ENCODE results near the gene EPYC. TPM values are rescaled to one million over a fixed set of nuclear protein-coding genes. Genes with fewer than 3 reads are reported as not detected.

EPYC gene
- total RNA-seq, 1 experiment from 2014 or later, result not detected

DNA sequence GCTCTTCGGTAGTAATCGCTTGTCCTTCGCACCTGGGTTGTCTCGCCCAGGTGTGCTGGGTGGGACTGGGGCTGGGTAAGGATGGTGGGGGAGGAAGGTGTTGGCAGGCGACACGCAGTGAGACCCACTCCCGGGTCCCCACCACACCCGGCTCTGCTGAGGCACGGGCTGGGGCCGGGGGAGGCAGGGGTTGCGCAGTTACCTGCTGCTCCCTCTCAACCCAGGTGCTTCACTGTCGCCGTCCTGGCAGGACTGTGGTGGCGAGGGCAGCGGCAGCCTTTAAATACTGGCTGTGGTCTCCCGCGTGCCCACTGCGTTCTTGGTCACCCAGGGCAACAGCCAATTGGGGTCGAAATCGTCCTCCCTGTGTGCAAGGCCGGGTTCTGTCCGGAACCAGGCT is 49.9 kb downstream of the EPYC start, which contains the start of gene CCER1:
Gene CCER1 (minus strand): TSS at position 256 of the 400 bp plus-strand sequence. CDS start 434 bp downstream, outside the sequence.
- ChIA-PET POLR2A (ENCODE audit: unreplicated experiment) (no interaction called here), CTCF (no interaction called here)
- no TSS peak for BruUV-seq (replicated peaks)
- Histone ChIP-seq H3K4me2 (no peak within 1 kb of the TSS), H4K20me1 (ENCODE audit: insufficient read depth) (no peaks in the 10 kb centered on the region), H2AFZ (no peak within 1 kb of the TSS), H3K79me2 (ENCODE audit: low read depth) (no peaks in the 10 kb centered on the region), H3K9me3 (ENCODE audit: insufficient read depth, low read depth) (no peaks in the 10 kb centered on the region), H3K27ac (no peak within 1 kb of the TSS), H3K36me3 (ENCODE audit: low read depth) (no peaks in the 10 kb centered on the region), H3K4me3 (no peak within 1 kb of the TSS), H3K9me2 (ENCODE audit: insufficient read depth) (no peaks in the 10 kb centered on the region), H3F3A (ENCODE audit: insufficient read depth, low read depth) (no peaks in the 10 kb centered on the region), H3K27me3 (ENCODE audit: insufficient read depth, low read depth) (no peaks in the 10 kb centered on the region), H3K4me1 (replicated peaks; ENCODE audit: insufficient read depth) (no peaks in the 10 kb centered on the region)
- TF ChIP-seq, protein P1, sequence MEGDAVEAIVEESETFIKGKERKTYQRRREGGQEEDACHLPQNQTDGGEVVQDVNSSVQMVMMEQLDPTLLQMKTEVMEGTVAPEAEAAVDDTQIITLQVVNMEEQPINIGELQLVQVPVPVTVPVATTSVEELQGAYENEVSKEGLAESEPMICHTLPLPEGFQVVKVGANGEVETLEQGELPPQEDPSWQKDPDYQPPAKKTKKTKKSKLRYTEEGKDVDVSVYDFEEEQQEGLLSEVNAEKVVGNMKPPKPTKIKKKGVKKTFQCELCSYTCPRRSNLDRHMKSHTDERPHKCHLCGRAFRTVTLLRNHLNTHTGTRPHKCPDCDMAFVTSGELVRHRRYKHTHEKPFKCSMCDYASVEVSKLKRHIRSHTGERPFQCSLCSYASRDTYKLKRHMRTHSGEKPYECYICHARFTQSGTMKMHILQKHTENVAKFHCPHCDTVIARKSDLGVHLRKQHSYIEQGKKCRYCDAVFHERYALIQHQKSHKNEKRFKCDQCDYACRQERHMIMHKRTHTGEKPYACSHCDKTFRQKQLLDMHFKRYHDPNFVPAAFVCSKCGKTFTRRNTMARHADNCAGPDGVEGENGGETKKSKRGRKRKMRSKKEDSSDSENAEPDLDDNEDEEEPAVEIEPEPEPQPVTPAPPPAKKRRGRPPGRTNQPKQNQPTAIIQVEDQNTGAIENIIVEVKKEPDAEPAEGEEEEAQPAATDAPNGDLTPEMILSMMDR (conservative IDR thresholded peaks at IDR 0.05), result no peak
- TF ChIP-seq EZH2 (IDR thresholded peaks at IDR 0.05; ENCODE audit: low read depth), result no peak
- intact Hi-C loops (cut with micrococcal nuclease; ENCODE audit: unreplicated experiment), result no loop called here
- DNase-seq, result no peak

DNA sequence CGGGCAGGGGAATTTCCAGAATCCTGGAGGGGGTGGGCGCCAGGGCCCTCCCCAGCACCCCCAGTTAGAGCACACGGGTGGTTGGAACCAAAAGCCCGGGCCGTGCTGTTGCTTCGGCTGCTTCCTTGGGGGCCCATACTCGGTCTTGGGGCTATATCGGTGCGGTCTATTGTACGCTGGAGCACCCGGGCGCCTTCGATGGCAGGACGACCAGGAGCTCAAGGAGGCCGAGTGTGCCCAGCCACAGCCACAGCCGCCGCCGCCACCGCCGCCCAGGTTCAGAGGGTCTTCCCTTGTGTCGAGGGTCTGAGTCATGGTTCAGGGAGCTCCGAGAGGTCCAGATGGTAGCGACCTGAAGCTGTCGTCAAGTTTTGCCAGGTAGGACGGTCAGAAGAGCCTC is 50.3 kb downstream of the EPYC start:
- intact Hi-C loops (cut with micrococcal nuclease; ENCODE audit: unreplicated experiment), result no loop called here

DNA sequence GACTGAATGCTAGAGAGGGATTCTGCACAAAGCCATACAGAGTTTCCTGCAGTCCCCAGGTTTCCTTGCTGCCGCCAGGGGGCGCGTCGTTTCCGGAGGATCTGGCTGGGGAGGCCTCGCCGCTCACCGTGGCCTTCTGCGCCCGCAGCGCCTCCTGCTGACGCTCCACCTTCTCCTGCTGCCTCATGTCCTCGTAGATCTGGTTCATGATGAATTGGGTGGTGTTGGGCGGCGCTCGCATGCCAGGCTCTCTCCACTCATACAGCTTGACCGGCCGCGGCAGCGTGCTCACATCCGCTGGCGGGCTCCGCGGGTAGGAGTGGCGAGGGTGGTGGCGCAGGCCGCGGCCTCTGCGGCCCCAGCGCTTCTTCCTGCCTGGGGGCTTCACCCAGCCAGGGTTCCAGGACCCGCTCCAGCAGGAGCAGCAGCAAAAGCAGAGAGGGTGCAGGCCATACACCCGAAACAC is 50.8 kb downstream of the EPYC start:
- intact Hi-C loops (cut with micrococcal nuclease; ENCODE audit: unreplicated experiment), result no loop called here
- Histone ChIP-seq H3K9me2 (ENCODE audit: insufficient read depth) (0 out of 2 replicates have a peak, but pooled peaks cover under 1% of the 10 kb centered on the region), H3K36me3 (ENCODE audit: low read depth) (no peaks in the 10 kb centered on the region), H3K9me3 (ENCODE audit: insufficient read depth, low read depth) (no peaks in the 10 kb centered on the region), H3K79me2 (ENCODE audit: low read depth) (no peaks in the 10 kb centered on the region), H3K4me2 (no peak overlapping the region), H4K20me1 (ENCODE audit: insufficient read depth) (no peaks in the 10 kb centered on the region), H3K27me3 (ENCODE audit: insufficient read depth, low read depth) (no peaks in the 10 kb centered on the region), H3K4me3 (no peak overlapping the region), H3F3A (ENCODE audit: insufficient read depth, low read depth) (no peaks in the 10 kb centered on the region), H3K27ac (no peak overlapping the region), H2AFZ (no peak overlapping the region), H3K4me1 (replicated peaks; ENCODE audit: insufficient read depth) (no peaks in the 10 kb centered on the region)
- CTCF ChIA-PET, result no interaction called here
- POLR2A ChIA-PET (ENCODE audit: unreplicated experiment), result no interaction called here
- BruUV-seq (replicated peaks), result no TSS peak
- TF ChIP-seq, protein P1 (conservative IDR thresholded peaks at IDR 0.05), result no peak
- no peak for TF ChIP-seq EZH2 (IDR thresholded peaks at IDR 0.05; ENCODE audit: low read depth)
- no peak for DNase-seq

More for the DNA sequence above, 50.3 kb downstream of the EPYC start:
- no peak overlapping the region for H3K4me2 ChIP-seq
- H3K4me3 ChIP-seq, result no peak overlapping the region
- no peaks in the 10 kb centered on the region for H3K9me2 ChIP-seq (ENCODE audit: insufficient read depth)
- ChIA-PET CTCF (no interaction called here), POLR2A (ENCODE audit: unreplicated experiment) (no interaction called here)
- H3K79me2 ChIP-seq (ENCODE audit: low read depth), result no peaks in the 10 kb centered on the region
- H2AFZ ChIP-seq, result no peak overlapping the region
- TF ChIP-seq, protein P1 (conservative IDR thresholded peaks at IDR 0.05), result no peak
- TF ChIP-seq EZH2 (IDR thresholded peaks at IDR 0.05; ENCODE audit: low read depth), result no peak
- H3K27me3 ChIP-seq (ENCODE audit: insufficient read depth, low read depth), result no peaks in the 10 kb centered on the region
- no peaks in the 10 kb centered on the region for H3F3A ChIP-seq (ENCODE audit: insufficient read depth, low read depth)
- DNase-seq, result no peak
- BruUV-seq (replicated peaks), result no TSS peak
- no peaks in the 10 kb centered on the region for H3K9me3 ChIP-seq (ENCODE audit: insufficient read depth, low read depth)
- H3K4me1 ChIP-seq (replicated peaks; ENCODE audit: insufficient read depth), result no peaks in the 10 kb centered on the region
- no peak overlapping the region for H3K27ac ChIP-seq
- H4K20me1 ChIP-seq (ENCODE audit: insufficient read depth), result no peaks in the 10 kb centered on the region
- no peaks in the 10 kb centered on the region for H3K36me3 ChIP-seq (ENCODE audit: low read depth)
